HL-60 (cell line): Measurements from ENCODE around the gene TMEM126B.
"Not testable (repeated sequence)": the region's sequence is repeated elsewhere in the genome, so short reads cannot be mapped to it uniquely, and the experiment has no call there.

ENCODE experiments used
- DNase-seq, 2 experiments: peaks; one replicate each; pipeline ENCODE4 v3.0.0-alpha.2; 2010 to 2020; ENCODE audit warnings: low read depth in 1 of 2, low spot score in 1 of 2
- H3K27ac ChIP-seq: fragments of 250-450 bp; sonication (Bioruptor Pico); replicated peaks from 2 replicates; pipeline ENCODE4 v1.5.1; 2020; ENCODE audit warnings: mild to moderate bottlenecking, moderate library complexity
- H3K27me3 ChIP-seq: fragments of 250-450 bp; sonication (Bioruptor Pico); 2 replicates; pipeline ENCODE4 v1.5.1; 2021; ENCODE audit warnings: mild to moderate bottlenecking, moderate library complexity; ENCODE audit not compliant: insufficient read depth, poor library complexity, severe bottlenecking
- H3K4me3 ChIP-seq: replicated peaks from 2 replicates; pipeline ENCODE4 v1.5.1; 2011; ENCODE audit warnings: mild to moderate bottlenecking, control low read depth, low read length; ENCODE audit not compliant: insufficient read depth
- GABPA ChIP-seq: IDR thresholded peaks from 2 replicates; pipeline ENCODE4 v1.6.1; 2012; ENCODE audit warnings: low read depth
- POLR2AphosphoS5 ChIP-seq: IDR thresholded peaks from 2 replicates; pipeline ENCODE4 v1.6.1; 2012; ENCODE audit warnings: low read depth
- SPI1 ChIP-seq: IDR thresholded peaks from 2 replicates; pipeline ENCODE4 v1.6.1; 2012; ENCODE audit warnings: low read depth, mild to moderate bottlenecking, borderline replicate concordance
- TF ChIP-seq, protein P1 (sequence below): IDR thresholded peaks from 2 replicates; pipeline ENCODE4 v1.6.1; 2012; ENCODE audit warnings: low read depth; ENCODE audit not compliant: insufficient replicate concordance
- TF ChIP-seq, protein P2 (sequence below): IDR thresholded peaks from one replicate; pipeline ENCODE4 v1.5.1; 2011; ENCODE audit warnings: low read length, control low read depth, inconsistent platforms; ENCODE audit not compliant: insufficient read depth

TMEM126B gene

DNA sequence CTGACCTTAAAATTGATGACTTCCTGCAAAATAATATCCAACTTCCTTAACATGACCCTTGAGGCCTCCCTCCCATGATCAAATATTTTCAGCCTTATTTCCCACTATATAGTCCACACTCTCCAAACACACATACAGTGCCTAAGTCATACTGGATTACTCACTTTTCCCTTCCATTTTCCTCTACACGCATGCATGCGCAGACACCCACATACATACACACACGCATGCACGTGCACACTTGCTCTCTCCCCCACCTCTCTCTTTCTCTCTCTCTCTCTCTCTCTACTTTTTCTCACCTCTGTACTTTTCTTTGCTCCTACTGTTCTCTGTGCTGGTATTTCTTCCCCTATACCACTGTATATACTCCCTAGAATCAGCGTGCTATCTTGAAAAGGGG is 29.3 kb upstream of the TMEM126B start:
- DNase-seq: no peak
- TF ChIP-seq, protein P1, sequence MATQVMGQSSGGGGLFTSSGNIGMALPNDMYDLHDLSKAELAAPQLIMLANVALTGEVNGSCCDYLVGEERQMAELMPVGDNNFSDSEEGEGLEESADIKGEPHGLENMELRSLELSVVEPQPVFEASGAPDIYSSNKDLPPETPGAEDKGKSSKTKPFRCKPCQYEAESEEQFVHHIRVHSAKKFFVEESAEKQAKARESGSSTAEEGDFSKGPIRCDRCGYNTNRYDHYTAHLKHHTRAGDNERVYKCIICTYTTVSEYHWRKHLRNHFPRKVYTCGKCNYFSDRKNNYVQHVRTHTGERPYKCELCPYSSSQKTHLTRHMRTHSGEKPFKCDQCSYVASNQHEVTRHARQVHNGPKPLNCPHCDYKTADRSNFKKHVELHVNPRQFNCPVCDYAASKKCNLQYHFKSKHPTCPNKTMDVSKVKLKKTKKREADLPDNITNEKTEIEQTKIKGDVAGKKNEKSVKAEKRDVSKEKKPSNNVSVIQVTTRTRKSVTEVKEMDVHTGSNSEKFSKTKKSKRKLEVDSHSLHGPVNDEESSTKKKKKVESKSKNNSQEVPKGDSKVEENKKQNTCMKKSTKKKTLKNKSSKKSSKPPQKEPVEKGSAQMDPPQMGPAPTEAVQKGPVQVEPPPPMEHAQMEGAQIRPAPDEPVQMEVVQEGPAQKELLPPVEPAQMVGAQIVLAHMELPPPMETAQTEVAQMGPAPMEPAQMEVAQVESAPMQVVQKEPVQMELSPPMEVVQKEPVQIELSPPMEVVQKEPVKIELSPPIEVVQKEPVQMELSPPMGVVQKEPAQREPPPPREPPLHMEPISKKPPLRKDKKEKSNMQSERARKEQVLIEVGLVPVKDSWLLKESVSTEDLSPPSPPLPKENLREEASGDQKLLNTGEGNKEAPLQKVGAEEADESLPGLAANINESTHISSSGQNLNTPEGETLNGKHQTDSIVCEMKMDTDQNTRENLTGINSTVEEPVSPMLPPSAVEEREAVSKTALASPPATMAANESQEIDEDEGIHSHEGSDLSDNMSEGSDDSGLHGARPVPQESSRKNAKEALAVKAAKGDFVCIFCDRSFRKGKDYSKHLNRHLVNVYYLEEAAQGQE: no peak
- TF ChIP-seq, protein P2, sequence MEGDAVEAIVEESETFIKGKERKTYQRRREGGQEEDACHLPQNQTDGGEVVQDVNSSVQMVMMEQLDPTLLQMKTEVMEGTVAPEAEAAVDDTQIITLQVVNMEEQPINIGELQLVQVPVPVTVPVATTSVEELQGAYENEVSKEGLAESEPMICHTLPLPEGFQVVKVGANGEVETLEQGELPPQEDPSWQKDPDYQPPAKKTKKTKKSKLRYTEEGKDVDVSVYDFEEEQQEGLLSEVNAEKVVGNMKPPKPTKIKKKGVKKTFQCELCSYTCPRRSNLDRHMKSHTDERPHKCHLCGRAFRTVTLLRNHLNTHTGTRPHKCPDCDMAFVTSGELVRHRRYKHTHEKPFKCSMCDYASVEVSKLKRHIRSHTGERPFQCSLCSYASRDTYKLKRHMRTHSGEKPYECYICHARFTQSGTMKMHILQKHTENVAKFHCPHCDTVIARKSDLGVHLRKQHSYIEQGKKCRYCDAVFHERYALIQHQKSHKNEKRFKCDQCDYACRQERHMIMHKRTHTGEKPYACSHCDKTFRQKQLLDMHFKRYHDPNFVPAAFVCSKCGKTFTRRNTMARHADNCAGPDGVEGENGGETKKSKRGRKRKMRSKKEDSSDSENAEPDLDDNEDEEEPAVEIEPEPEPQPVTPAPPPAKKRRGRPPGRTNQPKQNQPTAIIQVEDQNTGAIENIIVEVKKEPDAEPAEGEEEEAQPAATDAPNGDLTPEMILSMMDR: no peak
- no peak for TF ChIP-seq SPI1
- TF ChIP-seq GABPA: no peak
- TF ChIP-seq POLR2AphosphoS5: no peak
- Histone ChIP-seq H3K27me3 (no peaks in the 10 kb centered on the region), H3K4me3 (no peak overlapping the region), H3K27ac (no peak overlapping the region)

DNA sequence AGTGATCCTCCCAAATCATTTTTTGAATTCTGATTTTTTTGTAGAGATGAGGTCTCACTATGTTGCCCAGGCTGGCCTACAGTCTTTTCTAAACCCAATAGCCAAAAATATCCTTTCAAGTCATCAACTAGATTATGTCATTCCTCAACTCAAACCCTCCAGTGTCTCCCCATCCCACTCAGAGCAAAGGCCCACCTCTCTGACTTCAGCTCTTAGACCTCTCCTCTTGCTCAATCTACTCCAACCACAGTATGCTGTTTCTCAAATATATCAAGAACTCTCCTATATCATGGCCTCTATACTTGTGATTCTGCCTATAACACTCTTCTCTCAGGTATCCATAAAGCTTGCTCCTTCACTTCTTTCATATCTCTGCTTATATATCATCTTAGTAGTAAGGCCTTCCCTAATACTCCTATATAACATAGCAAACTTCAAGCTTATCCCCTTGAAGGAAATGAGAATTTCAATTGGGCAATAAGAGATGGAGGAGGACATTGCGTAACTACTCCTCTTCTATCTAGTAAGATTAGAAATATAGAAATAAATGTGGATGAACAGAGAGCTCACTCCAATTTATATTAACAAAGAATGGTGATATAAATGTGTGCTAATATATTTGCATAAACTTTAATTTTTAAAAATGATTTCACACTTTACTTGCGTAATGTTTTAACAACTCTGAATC is 25.7 kb upstream of the TMEM126B start:
- DNase-seq: peak in 1 of 2 experiments; percentile 37
- Histone ChIP-seq H3K27ac (no peak overlapping the region), H3K27me3 (no peaks in the 10 kb centered on the region), H3K4me3 (no peak overlapping the region)
- TF ChIP-seq POLR2AphosphoS5: no peak
- TF ChIP-seq SPI1: no peak
- TF ChIP-seq, protein P1: no peak
- TF ChIP-seq, protein P2: no peak
- TF ChIP-seq GABPA: no peak

DNA sequence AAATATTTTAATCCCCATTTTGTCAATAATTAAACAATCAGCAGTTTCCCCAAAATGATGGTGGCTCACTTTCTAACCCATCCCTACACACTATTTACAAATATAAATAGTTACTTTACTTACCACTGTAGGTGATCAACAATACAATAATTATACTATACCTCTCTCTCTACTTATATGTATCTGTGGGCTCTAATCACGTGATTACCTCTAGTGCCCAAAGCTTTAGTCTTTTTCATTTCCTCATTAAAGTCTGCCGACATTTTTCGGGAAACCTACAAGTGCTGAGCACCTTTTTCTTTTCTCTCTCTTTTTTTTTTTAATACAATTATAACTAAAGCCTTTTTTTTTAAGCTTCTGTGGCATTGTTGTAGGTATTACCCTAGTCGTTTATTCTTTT is 25.2 kb upstream of the TMEM126B start:
- H3K27ac ChIP-seq: no peak overlapping the region
- no peak for DNase-seq
- TF ChIP-seq, protein P1: no peak
- TF ChIP-seq POLR2AphosphoS5: no peak
- TF ChIP-seq SPI1: no peak
- TF ChIP-seq GABPA: no peak
- TF ChIP-seq, protein P2: no peak
- H3K27me3 ChIP-seq: no peaks in the 10 kb centered on the region
- no peak overlapping the region for H3K4me3 ChIP-seq

DNA sequence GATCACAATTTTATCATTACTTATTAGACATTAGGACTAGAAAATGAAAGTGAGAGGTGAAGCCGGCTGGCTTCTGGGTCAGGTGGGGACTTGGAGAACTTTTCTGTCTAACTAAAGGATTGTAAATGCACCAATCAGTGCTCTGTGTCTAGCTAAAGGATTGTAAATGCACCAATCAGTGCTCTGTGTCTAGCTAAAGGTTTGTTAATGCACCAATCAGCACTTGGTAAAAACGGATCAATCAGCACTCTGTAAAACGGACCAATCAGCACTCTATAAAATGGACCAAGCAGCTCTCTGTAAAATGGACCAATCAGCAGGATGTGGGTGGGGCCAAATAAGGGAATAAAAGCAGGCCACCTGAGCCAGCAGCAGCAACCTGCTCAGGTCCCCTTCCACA is 22.2 kb upstream of the TMEM126B start:
- H3K27ac ChIP-seq, H3K4me3 ChIP-seq, DNase-seq, H3K27me3 ChIP-seq: not testable (repeated sequence)

DNA sequence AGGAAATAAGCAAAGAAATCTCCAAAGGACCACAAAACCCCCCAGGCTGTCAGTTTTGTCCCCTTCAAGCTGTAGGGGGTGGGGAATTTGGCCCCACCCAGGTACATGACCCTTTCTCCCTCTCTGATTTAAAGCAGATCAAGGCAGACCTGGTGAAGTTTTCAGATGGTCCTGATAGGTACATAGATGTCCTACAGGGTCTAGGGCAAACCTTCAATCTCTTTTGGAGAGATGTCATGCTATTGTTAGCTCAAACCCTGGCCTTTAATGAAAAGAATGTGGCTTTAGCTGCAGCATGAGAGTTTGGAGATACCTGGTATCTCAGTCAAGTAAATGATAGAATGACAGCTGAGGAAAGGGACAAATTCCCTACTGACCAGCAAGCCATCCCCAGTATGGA is 19.8 kb upstream of the TMEM126B start:
- H3K27me3 ChIP-seq, H3K4me3 ChIP-seq, DNase-seq, H3K27ac ChIP-seq: not testable (repeated sequence)

DNA sequence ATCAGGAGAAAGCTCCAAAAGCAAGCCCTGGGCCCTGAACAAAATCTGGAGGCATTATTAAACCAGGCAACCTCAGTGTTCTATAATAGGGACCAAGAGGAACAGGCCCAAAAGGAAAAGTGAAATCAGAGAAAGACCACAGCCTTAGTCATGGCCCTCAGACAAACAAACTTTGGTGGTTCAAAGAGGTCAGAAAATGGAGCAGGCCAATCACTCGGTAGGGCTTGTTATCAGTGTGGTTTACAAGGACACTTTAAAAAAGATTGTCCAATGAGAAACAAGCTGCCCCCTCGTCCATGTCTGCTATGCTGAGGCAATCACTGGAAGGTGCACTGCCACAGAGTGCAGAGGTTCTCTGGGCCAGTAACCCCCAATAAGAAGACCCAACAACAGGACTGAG is 19.1 kb upstream of the TMEM126B start:
- not testable (repeated sequence) for H3K27me3 ChIP-seq, H3K27ac ChIP-seq, H3K4me3 ChIP-seq, DNase-seq
